ENCODE measurements around the gene MKNK1. TPM values are rescaled to one million over a fixed set of nuclear protein-coding genes. Genes with fewer than 3 reads are reported as not detected.

The MKNK1 gene
- polyA plus RNA-seq, 1 of the 3 experiments (the other 2 are of a cell fraction), result 28.2 TPM

DNA sequence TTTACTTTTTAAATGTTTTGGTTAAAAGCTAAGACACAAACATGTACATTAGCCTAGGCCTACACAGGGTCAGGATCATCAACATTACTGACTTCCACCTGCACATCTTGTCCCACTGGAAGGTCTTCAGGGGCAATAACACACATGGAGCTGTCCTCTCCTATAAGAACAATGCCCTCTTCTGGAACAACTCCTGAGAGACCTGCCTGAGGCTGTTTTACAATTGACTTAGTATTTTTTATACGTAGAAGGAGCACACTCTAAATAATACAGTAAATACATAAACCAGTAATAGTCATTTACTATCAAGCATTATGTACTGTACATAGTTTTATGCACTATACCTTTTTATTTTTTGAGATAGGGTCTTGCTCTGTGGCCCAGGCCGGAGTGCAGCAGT is 26.7 kb upstream of the MKNK1 start:
- POLR2A ChIA-PET, result interaction anchor here (0.7 kb wide), 1 partner anchor 10 kb away, joined by 3 read pairs; no protein-coding TSS in a partner anchor

DNA sequence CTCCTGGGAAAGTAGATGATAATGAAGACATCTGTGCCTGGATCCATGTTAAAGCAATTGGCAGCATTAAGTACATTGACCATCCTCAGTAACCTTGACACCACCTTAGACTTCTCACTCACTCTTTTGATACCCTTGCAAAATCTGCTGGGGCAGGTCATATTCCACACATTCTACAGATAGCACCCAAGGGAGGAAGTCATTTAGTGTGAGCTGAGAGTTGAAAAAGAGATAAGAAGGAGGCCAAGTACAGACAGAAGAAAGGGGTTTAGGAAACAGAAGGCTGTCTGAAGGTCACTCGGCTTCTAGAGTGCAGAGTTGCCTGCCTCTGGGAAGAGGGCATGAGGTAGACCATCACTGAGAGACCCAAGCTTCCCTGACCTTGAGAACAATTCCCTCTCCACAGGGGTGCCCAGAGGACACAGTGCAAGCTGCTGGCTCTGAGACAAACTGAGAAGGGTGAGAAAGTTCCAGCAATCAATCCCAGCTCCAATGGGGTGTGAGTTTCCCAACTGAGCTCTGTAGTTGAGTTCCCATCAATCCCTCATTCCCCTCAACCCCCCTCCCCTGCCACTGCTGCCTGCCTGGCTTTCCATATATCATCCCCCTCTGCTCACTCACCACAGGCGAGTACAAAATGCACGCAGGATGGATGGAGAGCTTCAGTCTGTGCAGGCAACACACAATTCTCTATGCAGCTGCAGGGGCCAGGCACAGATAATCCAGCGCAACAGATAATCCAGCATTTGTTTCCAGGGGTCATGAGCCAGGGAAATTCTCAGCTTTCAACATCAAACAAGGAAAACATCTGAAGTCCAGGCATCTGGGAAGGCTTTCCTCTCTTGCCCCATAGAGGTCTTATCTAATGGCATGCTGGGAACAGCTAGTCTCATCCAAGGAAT is 19.9 kb upstream of the MKNK1 start:
- Histone ChIP-seq H3K36me3 (replicated peaks in 1 of 2; ENCODE audit: control insufficient read depth in 1 of 2, insufficient read depth in 2 of 2, low read length in 1 of 2) (no peaks in the 10 kb centered on the region), H3K27me3 (ENCODE audit: insufficient read depth) (no peaks in the 10 kb centered on the region), H3K4me3 (ENCODE audit: low read depth in 2 of 2, low read length in 1 of 2) (no peak overlapping the region), H3K79me2 (ENCODE audit: insufficient read depth) (no peaks in the 10 kb centered on the region), H3F3A (replicated peaks; ENCODE audit: insufficient read depth) (no peaks in the 10 kb centered on the region), H3K9me2 (no peaks in the 10 kb centered on the region), H3K9ac (no peak overlapping the region), H3K9me3 (no peaks in the 10 kb centered on the region), H3K27ac (ENCODE audit: low read depth in 2 of 2, low read length in 1 of 2) (no peak overlapping the region), H2AFZ (ENCODE audit: low read depth) (no peak overlapping the region), H3K4me2 (no peak overlapping the region), H3K4me1 (ENCODE audit: control insufficient read depth in 1 of 2, insufficient read depth in 2 of 2, low read depth in 1 of 2, low read length in 1 of 2) (no peaks in the 10 kb centered on the region), H4K20me1 (ENCODE audit: insufficient read depth) (no peaks in the 10 kb centered on the region)
- 87% methylated on average over 4 of the region's 4 CpGs for WGBS (ENCODE audit: low lambda C conversion rate)
- CTCF ChIA-PET, result no interaction called here
- POLR2A ChIA-PET, result interaction anchor here (1.0 kb wide), 1 partner anchor 45 kb away, joined by 3 read pairs; no protein-coding TSS in a partner anchor
- TF ChIP-seq, protein P1, sequence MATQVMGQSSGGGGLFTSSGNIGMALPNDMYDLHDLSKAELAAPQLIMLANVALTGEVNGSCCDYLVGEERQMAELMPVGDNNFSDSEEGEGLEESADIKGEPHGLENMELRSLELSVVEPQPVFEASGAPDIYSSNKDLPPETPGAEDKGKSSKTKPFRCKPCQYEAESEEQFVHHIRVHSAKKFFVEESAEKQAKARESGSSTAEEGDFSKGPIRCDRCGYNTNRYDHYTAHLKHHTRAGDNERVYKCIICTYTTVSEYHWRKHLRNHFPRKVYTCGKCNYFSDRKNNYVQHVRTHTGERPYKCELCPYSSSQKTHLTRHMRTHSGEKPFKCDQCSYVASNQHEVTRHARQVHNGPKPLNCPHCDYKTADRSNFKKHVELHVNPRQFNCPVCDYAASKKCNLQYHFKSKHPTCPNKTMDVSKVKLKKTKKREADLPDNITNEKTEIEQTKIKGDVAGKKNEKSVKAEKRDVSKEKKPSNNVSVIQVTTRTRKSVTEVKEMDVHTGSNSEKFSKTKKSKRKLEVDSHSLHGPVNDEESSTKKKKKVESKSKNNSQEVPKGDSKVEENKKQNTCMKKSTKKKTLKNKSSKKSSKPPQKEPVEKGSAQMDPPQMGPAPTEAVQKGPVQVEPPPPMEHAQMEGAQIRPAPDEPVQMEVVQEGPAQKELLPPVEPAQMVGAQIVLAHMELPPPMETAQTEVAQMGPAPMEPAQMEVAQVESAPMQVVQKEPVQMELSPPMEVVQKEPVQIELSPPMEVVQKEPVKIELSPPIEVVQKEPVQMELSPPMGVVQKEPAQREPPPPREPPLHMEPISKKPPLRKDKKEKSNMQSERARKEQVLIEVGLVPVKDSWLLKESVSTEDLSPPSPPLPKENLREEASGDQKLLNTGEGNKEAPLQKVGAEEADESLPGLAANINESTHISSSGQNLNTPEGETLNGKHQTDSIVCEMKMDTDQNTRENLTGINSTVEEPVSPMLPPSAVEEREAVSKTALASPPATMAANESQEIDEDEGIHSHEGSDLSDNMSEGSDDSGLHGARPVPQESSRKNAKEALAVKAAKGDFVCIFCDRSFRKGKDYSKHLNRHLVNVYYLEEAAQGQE (IDR thresholded peaks at IDR 0.05; ENCODE audit: low read depth, low read length), result no peak
- TF ChIP-seq NRF1 (IDR thresholded peaks at IDR 0.05; ENCODE audit: low read depth, low read length) (no peak), MXI1 (IDR thresholded peaks at IDR 0.05; ENCODE audit: low read depth, low read length) (no peak), POLR2AphosphoS5 (IDR thresholded peaks at IDR 0.05; ENCODE audit: low read depth, low read length) (no peak)
- DNase-seq, result no peak

More for the DNA sequence above, 26.7 kb upstream of the MKNK1 start:
- H3K9me3 ChIP-seq, result no peaks in the 10 kb centered on the region
- H3K27ac ChIP-seq (ENCODE audit: low read depth in 2 of 2, low read length in 1 of 2), result no peak overlapping the region
- 94% methylated on average over 2 of the region's 2 CpGs for WGBS (ENCODE audit: low lambda C conversion rate)
- H3K4me1 ChIP-seq (ENCODE audit: control insufficient read depth in 1 of 2, insufficient read depth in 2 of 2, low read depth in 1 of 2, low read length in 1 of 2), result no peaks in the 10 kb centered on the region
- no peak overlapping the region for H3K4me3 ChIP-seq (ENCODE audit: low read depth in 2 of 2, low read length in 1 of 2)
- H3K27me3 ChIP-seq (ENCODE audit: insufficient read depth), result no peaks in the 10 kb centered on the region
- CTCF ChIA-PET, result interaction anchor here (1.4 kb wide), 1 partner anchor 10 kb away, joined by 5 read pairs; no protein-coding TSS in a partner anchor
- H4K20me1 ChIP-seq (ENCODE audit: insufficient read depth), result no peaks in the 10 kb centered on the region
- DNase-seq, result no peak
- no peak overlapping the region for H2AFZ ChIP-seq (ENCODE audit: low read depth)
- no peak overlapping the region for H3K4me2 ChIP-seq
- no peaks in the 10 kb centered on the region for H3K79me2 ChIP-seq (ENCODE audit: insufficient read depth)
- TF ChIP-seq RXRA (IDR thresholded peaks at IDR 0.05; ENCODE audit: borderline replicate concordance, low read depth) (no peak), GABPA (IDR thresholded peaks at IDR 0.05; ENCODE audit: low read depth) (no peak), EP300 (IDR thresholded peaks at IDR 0.05; ENCODE audit: borderline replicate concordance in 1 of 2, low read depth in 1 of 2, low read length in 1 of 2) (no peak), FOSL2 (IDR thresholded peaks at IDR 0.05; ENCODE audit: borderline replicate concordance, low read depth) (no peak), MEF2A (IDR thresholded peaks at IDR 0.05; ENCODE audit: borderline replicate concordance, low read depth) (no peak), RAD21 (IDR thresholded peaks at IDR 0.05; ENCODE audit: low read length) (no peak), EZH2phosphoT487 (IDR thresholded peaks at IDR 0.05; ENCODE audit: borderline replicate concordance, low read depth) (no peak)
- TF ChIP-seq, protein P2, sequence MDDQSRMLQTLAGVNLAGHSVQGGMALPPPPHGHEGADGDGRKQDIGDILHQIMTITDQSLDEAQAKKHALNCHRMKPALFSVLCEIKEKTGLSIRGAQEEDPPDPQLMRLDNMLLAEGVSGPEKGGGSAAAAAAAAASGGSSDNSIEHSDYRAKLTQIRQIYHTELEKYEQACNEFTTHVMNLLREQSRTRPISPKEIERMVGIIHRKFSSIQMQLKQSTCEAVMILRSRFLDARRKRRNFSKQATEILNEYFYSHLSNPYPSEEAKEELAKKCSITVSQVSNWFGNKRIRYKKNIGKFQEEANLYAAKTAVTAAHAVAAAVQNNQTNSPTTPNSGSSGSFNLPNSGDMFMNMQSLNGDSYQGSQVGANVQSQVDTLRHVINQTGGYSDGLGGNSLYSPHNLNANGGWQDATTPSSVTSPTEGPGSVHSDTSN (IDR thresholded peaks at IDR 0.05), result no peak
- H3K9ac ChIP-seq, result no peak overlapping the region
- H3K9me2 ChIP-seq, result no peaks in the 10 kb centered on the region
- peaks cover 12 to 41% of the 10 kb centered on the region in 2 experiments for H3K36me3 ChIP-seq (replicated peaks in 1 of 2; ENCODE audit: control insufficient read depth in 1 of 2, insufficient read depth in 2 of 2, low read length in 1 of 2)
- no peaks in the 10 kb centered on the region for H3F3A ChIP-seq (replicated peaks; ENCODE audit: insufficient read depth)

All from SK-N-SH (cell line).